ENCODE results near the gene NUTM2G. TPM values are rescaled to one million over a fixed set of nuclear protein-coding genes. Genes with fewer than 3 reads are reported as not detected.
"Not testable (repeated sequence)": the region's sequence is repeated elsewhere in the genome, so short reads cannot be mapped to it uniquely, and the experiment has no call there.

Gene NUTM2G
- total and polyA plus RNA-seq, 2 of the 4 experiments (the other 2 are of a cell fraction), result not detected

- H3K36me3 ChIP-seq (ENCODE audit: control insufficient read depth, insufficient read depth, low read length); H3K18ac ChIP-seq (ENCODE audit: low read depth, low read length); H4K8ac ChIP-seq (ENCODE audit: low read depth in 2 of 2, low read length in 2 of 2); H2AK5ac ChIP-seq (ENCODE audit: low read depth, low read length); H3K9me1 ChIP-seq (ENCODE audit: insufficient read depth, low read length); POLR2A ChIA-PET (ENCODE audit: unreplicated experiment); in situ Hi-C loops (cut with MboI; ENCODE audit: low sequenced_read_pairs); H4K20me1 ChIP-seq (ENCODE audit: insufficient read depth, low read length); intact Hi-C loops (cut with micrococcal nuclease); H3K4ac ChIP-seq (ENCODE audit: low read depth, low read length); H3K9me3 ChIP-seq (ENCODE audit: control insufficient read depth, insufficient read depth, low read length); H2AFZ ChIP-seq (replicated peaks; ENCODE audit: low read length, poor library complexity); H3K56ac ChIP-seq (ENCODE audit: extremely low read depth, insufficient read depth, low read length); DNase-seq; H3K79me1 ChIP-seq (ENCODE audit: low read depth in 1 of 2, low read length in 2 of 2); H3K23ac ChIP-seq (ENCODE audit: low read depth, low read length); H2BK20ac ChIP-seq (ENCODE audit: low read depth, low read length); H3K9ac ChIP-seq (ENCODE audit: low read depth, low read length); H2AK9ac ChIP-seq (replicated peaks; ENCODE audit: low read depth, low read length, poor library complexity); H2BK5ac ChIP-seq (ENCODE audit: low read depth, low read length, poor library complexity, severe bottlenecking); H2BK15ac ChIP-seq (ENCODE audit: low read depth, low read length); CTCF ChIA-PET; ATAC-seq (ENCODE audit: low read depth); H3K27me3 ChIP-seq (ENCODE audit: control insufficient read depth, insufficient read depth, low read length); H3K4me3 ChIP-seq (ENCODE audit: insufficient read depth, low read depth, low read length); dilution Hi-C loops (cut with HindIII; ENCODE audit: low sequenced_read_pairs, unreplicated experiment); H3K27ac ChIP-seq (ENCODE audit: insufficient read depth, low read length); H3K4me1 ChIP-seq (ENCODE audit: control insufficient read depth, insufficient read depth, low read length); H2BK120ac ChIP-seq (ENCODE audit: low read depth, low read length); BruUV-seq (replicated peaks); H3K14ac ChIP-seq (replicated peaks; ENCODE audit: low read depth, low read length); H3K4me2 ChIP-seq (ENCODE audit: low read depth, low read length); H4K5ac ChIP-seq (ENCODE audit: low read depth, low read length); H4K91ac ChIP-seq (ENCODE audit: insufficient read depth, low read depth, low read length): not testable (repeated sequence)
- no CpG with 5 or more reads among the region's 6 CpGs for WGBS, 2 experiments (ENCODE audit: extremely low coverage in 2 of 2, insufficient read length in 1 of 2)
Observed at GRCh38 chr9:96916531-96916930, 12.1 kb upstream of the NUTM2G start.

DNA sequence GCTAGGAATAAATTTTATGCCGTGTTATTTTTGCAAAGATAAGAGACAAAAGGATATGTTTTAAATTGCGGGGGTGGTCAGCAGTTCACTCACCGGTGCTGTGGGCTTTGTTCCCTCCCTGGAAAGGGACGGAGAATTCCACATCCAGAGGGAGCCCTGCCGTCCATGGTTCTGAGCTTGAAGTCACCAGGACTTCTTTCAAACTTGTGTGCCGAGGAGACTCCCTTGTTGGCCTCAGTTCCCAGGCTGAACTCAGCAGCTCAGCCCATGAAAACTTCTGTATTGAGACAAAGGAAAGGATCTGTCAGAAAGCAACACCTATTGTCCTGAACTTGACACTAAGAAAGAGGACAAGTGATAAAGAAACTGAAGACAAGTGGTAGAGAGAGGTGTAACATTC is 10.1 kb upstream of the NUTM2G start:
- H3K4ac ChIP-seq (ENCODE audit: low read depth, low read length); H4K91ac ChIP-seq (ENCODE audit: insufficient read depth, low read depth, low read length); in situ Hi-C loops (cut with MboI; ENCODE audit: low sequenced_read_pairs); H2AK9ac ChIP-seq (replicated peaks; ENCODE audit: low read depth, low read length, poor library complexity); H3K27me3 ChIP-seq (ENCODE audit: control insufficient read depth, insufficient read depth, low read length); H4K20me1 ChIP-seq (ENCODE audit: insufficient read depth, low read length); H4K8ac ChIP-seq (ENCODE audit: low read depth in 2 of 2, low read length in 2 of 2); H3K36me3 ChIP-seq (ENCODE audit: control insufficient read depth, insufficient read depth, low read length); H3K56ac ChIP-seq (ENCODE audit: extremely low read depth, insufficient read depth, low read length); H3K14ac ChIP-seq (replicated peaks; ENCODE audit: low read depth, low read length); H3K4me2 ChIP-seq (ENCODE audit: low read depth, low read length); H3K23ac ChIP-seq (ENCODE audit: low read depth, low read length); H3K4me3 ChIP-seq (ENCODE audit: insufficient read depth, low read depth, low read length); H2AFZ ChIP-seq (replicated peaks; ENCODE audit: low read length, poor library complexity); H2BK20ac ChIP-seq (ENCODE audit: low read depth, low read length); dilution Hi-C loops (cut with HindIII; ENCODE audit: low sequenced_read_pairs, unreplicated experiment); H3K4me1 ChIP-seq (ENCODE audit: control insufficient read depth, insufficient read depth, low read length); POLR2A ChIA-PET (ENCODE audit: unreplicated experiment); H2BK5ac ChIP-seq (ENCODE audit: low read depth, low read length, poor library complexity, severe bottlenecking); H3K79me1 ChIP-seq (ENCODE audit: low read depth in 1 of 2, low read length in 2 of 2); H2AK5ac ChIP-seq (ENCODE audit: low read depth, low read length); intact Hi-C loops (cut with micrococcal nuclease); H3K27ac ChIP-seq (ENCODE audit: insufficient read depth, low read length); H3K9ac ChIP-seq (ENCODE audit: low read depth, low read length); H2BK15ac ChIP-seq (ENCODE audit: low read depth, low read length); H3K9me3 ChIP-seq (ENCODE audit: control insufficient read depth, insufficient read depth, low read length); H3K18ac ChIP-seq (ENCODE audit: low read depth, low read length); H2BK120ac ChIP-seq (ENCODE audit: low read depth, low read length); DNase-seq; CTCF ChIA-PET; ATAC-seq (ENCODE audit: low read depth); H3K9me1 ChIP-seq (ENCODE audit: insufficient read depth, low read length); H4K5ac ChIP-seq (ENCODE audit: low read depth, low read length); BruUV-seq (replicated peaks): not testable (repeated sequence)
- WGBS, 2 experiments (ENCODE audit: extremely low coverage in 2 of 2, insufficient read length in 1 of 2), result 49% methylated on average over 2 of the region's 6 CpGs; no CpG with 5 or more reads in 1 of the 2 experiments
